Activated CD4-positive, alpha-beta memory T cell treated with anti-CD3 and anti-CD28 coated beads, Interleukin-2, amount 10 ng/mL, durations not matched to agents 7 days and 5 days (primary cell): ENCODE results near the gene PPP1R12B. TPM values are rescaled to one million over a fixed set of nuclear protein-coding genes. Genes with fewer than 3 reads are reported as not detected.
"Not testable (repeated sequence)": the region's sequence is repeated elsewhere in the genome, so short reads cannot be mapped to it uniquely, and the experiment has no call there.

Experiments used
- CTCF ChIA-PET: fragments of 350-600 bp; sonication (Branson Sonifier 250); formaldehyde crosslinking; loops from one replicate; lab custom pipeline; 2021; ENCODE audit warnings: antibody characterized with exemption, inconsistent platforms; lab: Charles Lee
- POLR2A ChIA-PET: fragments of 350-600 bp; sonication (Branson Sonifier 250); formaldehyde crosslinking; loops from one replicate; lab custom pipeline; 2021; ENCODE audit warnings: antibody characterized with exemption; lab: Charles Lee
- DNase-seq: peaks from one replicate; pipeline ENCODE4 v3.0.0-alpha.2; 2020
- H3K27ac Mint-ChIP-seq: one replicate; pipeline ENCODE4 v1.8.0; 2021; ENCODE audit warnings: mild to moderate bottlenecking, mixed read lengths
- H3K27me3 Mint-ChIP-seq: one replicate; pipeline ENCODE4 v1.8.0; 2021; ENCODE audit warnings: mixed read lengths
- H3K36me3 Mint-ChIP-seq: one replicate; pipeline ENCODE4 v1.8.0; 2021; ENCODE audit warnings: low read depth, mixed read lengths
- H3K4me1 Mint-ChIP-seq: one replicate; pipeline ENCODE4 v1.8.0; 2021; ENCODE audit warnings: mixed read lengths
- H3K4me3 Mint-ChIP-seq: one replicate; pipeline ENCODE4 v1.8.0; 2021; ENCODE audit warnings: mild to moderate bottlenecking, mixed read lengths
- H3K9me3 Mint-ChIP-seq: one replicate; pipeline ENCODE4 v1.8.0; 2021; ENCODE audit warnings: mixed read lengths
- total RNA-seq, 2 experiments: library from RNA; stranded (reverse); gene quantifications; one replicate each; pipeline ENCODE4 v1.2.3, GENCODE V29; 2021

The PPP1R12B gene
- total RNA-seq, 2 experiments from 2014 or later = 16.7 to 20.0 TPM

DNA sequence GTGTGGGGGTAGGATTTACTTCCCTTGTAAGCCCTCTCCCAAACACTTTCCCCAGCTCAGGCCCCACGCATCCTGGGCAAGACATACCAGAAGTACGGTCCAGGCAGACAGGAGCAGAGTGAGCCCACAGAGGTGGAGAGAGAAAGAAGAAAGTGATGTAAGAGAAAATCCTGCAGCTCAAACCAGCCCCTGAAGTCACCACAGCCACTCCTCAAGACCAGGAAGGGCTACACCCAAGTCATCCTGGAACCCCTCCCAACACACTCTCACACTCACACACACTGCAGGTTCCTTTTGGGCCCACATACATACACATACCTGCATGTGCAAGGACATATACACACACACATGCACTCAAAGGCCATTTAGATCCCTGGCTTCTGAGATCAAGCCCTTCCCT, 254.9 kb downstream of the PPP1R12B start:
- H3K4me3 Mint-ChIP-seq = no peak overlapping the region
- H3K9me3 Mint-ChIP-seq = no peaks in the 10 kb centered on the region
- ChIA-PET CTCF (interaction anchor here (1.2 kb wide), 1 partner anchor 116 kb away, joined by 4 read pairs; no protein-coding TSS in a partner anchor), POLR2A (no interaction called here)
- H3K4me1 Mint-ChIP-seq = peaks cover 5% of the 10 kb centered on the region
- H3K36me3 Mint-ChIP-seq = no peaks in the 10 kb centered on the region
- no peak for DNase-seq
- H3K27ac Mint-ChIP-seq = no peak overlapping the region
- no peaks in the 10 kb centered on the region for H3K27me3 Mint-ChIP-seq

GRCh38 chr1:202605515-202605914, 257.0 kb downstream of the PPP1R12B start:
- no peak overlapping the region for H3K4me3 Mint-ChIP-seq
- H3K9me3 Mint-ChIP-seq = no peaks in the 10 kb centered on the region
- peaks cover 5% of the 10 kb centered on the region for H3K4me1 Mint-ChIP-seq
- H3K27ac Mint-ChIP-seq = no peak overlapping the region
- CTCF ChIA-PET = no interaction called here
- no peaks in the 10 kb centered on the region for H3K27me3 Mint-ChIP-seq
- H3K36me3 Mint-ChIP-seq = no peaks in the 10 kb centered on the region
- POLR2A ChIA-PET = no interaction called here
- DNase-seq = no peak

- H3K27me3 Mint-ChIP-seq, POLR2A ChIA-PET, DNase-seq, H3K27ac Mint-ChIP-seq, CTCF ChIA-PET, H3K9me3 Mint-ChIP-seq, H3K4me3 Mint-ChIP-seq, H3K36me3 Mint-ChIP-seq: not testable (repeated sequence)
- peaks cover 27% of the 10 kb centered on the region for H3K4me1 Mint-ChIP-seq
Measured at GRCh38 chr1:202612036-202612435, 263.5 kb downstream of the PPP1R12B start.

DNA sequence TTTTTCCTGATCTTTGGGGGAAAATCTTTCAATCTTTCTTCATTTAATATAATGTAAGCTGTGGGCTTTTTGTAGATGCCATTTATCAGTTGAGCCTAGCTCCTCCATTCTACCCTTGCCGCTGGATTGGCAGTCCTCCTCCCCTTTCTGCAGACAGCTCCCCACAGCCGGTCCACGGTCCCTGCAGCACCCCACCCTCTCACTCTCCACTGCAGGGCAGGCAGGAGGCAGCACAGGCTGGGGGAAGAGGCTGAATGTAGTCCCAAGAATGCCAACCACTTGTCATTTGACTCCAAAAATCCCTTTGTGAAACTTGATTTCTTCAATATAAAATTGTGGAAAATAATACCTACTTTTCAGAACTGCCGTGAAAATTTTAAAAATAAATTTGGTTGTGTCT, 265.1 kb downstream of the PPP1R12B start:
- peaks cover 32% of the 10 kb centered on the region for H3K4me1 Mint-ChIP-seq
- peaks cover 6% of the 10 kb centered on the region for H3K27me3 Mint-ChIP-seq
- CTCF ChIA-PET = interaction anchor here (1.1 kb wide), 1 partner anchor 35 kb away, joined by 3 read pairs; no protein-coding TSS in a partner anchor
- no peak overlapping the region for H3K27ac Mint-ChIP-seq
- DNase-seq = no peak
- no peaks in the 10 kb centered on the region for H3K36me3 Mint-ChIP-seq
- H3K9me3 Mint-ChIP-seq = no peaks in the 10 kb centered on the region
- H3K4me3 Mint-ChIP-seq = no peak overlapping the region
- POLR2A ChIA-PET = no interaction called here

GRCh38 chr1:202614363-202615207, 266.1 kb downstream of the PPP1R12B start:
- H3K4me3 Mint-ChIP-seq, H3K9me3 Mint-ChIP-seq, POLR2A ChIA-PET, DNase-seq, H3K36me3 Mint-ChIP-seq, H3K27ac Mint-ChIP-seq: not testable (repeated sequence)
- Mint-ChIP-seq H3K4me1 (peaks cover 33% of the 10 kb centered on the region), H3K27me3 (peaks cover 11% of the 10 kb centered on the region)
- CTCF ChIA-PET = interaction anchor here (1.1 kb wide), 1 partner anchor 36 kb away, joined by 3 read pairs; no protein-coding TSS in a partner anchor

- Mint-ChIP-seq H3K27me3 (peaks cover 12% of the 10 kb centered on the region), H3K4me1 (peaks cover 33% of the 10 kb centered on the region)
- H3K27ac Mint-ChIP-seq, H3K4me3 Mint-ChIP-seq, H3K36me3 Mint-ChIP-seq, POLR2A ChIA-PET, DNase-seq, CTCF ChIA-PET, H3K9me3 Mint-ChIP-seq: not testable (repeated sequence)
Measured at GRCh38 chr1:202615208-202615500, 266.7 kb downstream of the PPP1R12B start.

DNA sequence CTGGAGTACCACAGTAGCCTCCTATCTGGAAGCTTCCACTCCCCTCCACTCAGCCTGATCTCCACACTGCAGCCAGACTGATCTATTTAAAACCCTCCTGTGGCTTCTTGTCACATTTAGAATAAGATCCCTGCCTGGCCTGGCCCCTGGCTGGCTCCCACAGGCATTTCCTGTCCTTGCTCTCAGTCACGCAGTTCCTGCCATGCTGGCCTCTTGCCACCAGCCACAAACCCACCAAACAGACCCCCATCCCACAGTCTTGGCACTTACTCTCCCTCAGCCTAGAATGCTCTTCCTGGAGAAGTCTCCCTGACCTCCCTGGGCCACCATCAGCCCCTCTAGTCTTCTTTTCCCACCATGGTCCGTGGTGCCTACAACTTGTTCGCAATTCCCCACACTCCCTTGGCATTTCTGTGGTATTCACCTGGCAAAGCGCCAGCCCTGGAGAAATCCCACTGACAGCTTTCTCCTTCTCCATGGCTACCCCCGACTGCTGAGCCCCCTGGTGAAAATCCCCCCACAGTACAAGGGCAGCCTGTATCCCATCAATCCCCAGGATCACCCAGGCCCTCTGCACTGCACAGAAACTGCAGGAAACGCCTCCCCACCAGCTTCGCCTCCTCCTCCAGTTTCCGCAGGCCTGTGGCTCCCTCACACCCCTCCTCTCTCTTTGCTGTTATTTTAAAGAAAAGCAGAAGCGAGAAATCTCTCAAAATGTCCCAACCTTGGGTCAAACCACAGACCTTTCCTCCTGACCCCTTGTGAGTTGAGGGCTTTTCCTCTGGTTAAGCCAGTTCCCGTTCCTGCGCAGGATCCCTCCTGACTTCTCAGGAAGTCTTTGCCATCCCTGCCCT, 267.2 kb downstream of the PPP1R12B start:
- CTCF ChIA-PET = no interaction called here
- no peak for DNase-seq

GRCh38 chr1:202616355-202616915, 267.9 kb downstream of the PPP1R12B start:
- ChIA-PET POLR2A (no interaction called here), CTCF (no interaction called here)
- Mint-ChIP-seq H3K27me3 (peaks cover 14% of the 10 kb centered on the region), H3K4me1 (peaks cover 33% of the 10 kb centered on the region), H3K36me3 (no peaks in the 10 kb centered on the region), H3K4me3 (no peak overlapping the region), H3K27ac (no peak overlapping the region), H3K9me3 (no peaks in the 10 kb centered on the region)
- DNase-seq = no peak

More for the DNA sequence above, 267.2 kb downstream of the PPP1R12B start:
- no peaks in the 10 kb centered on the region for H3K36me3 Mint-ChIP-seq
- H3K27me3 Mint-ChIP-seq = peaks cover 13% of the 10 kb centered on the region
- H3K9me3 Mint-ChIP-seq = no peaks in the 10 kb centered on the region
- H3K4me3 Mint-ChIP-seq = no peak overlapping the region
- H3K27ac Mint-ChIP-seq = no peak overlapping the region
- POLR2A ChIA-PET = no interaction called here
- H3K4me1 Mint-ChIP-seq = peaks cover 33% of the 10 kb centered on the region

DNA sequence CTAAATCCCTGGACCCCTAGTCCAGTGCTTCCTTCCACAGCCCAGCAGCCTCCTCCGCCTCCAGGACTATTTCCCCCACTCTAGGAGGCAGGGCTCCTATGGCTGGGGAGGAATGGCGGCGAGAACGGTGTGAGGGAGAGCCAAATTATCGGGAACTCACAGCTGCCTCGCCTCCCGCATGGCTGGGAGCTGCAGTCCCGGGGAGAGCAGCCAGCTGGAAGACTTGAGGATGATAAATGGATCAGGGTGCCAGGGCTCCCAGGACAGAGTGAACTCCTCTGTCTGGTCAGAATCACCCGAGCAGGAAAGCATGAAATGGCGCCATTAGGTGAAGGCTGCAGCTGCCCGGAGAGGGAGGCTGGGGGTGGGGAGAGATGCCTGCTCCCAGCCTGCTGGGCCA, 270.5 kb downstream of the PPP1R12B start:
- peaks cover 24% of the 10 kb centered on the region for H3K27me3 Mint-ChIP-seq
- H3K27ac Mint-ChIP-seq, DNase-seq, H3K36me3 Mint-ChIP-seq, H3K9me3 Mint-ChIP-seq, H3K4me3 Mint-ChIP-seq, POLR2A ChIA-PET: not testable (repeated sequence)
- CTCF ChIA-PET = interaction anchor here (1.0 kb wide), 1 partner anchor 100 kb away, joined by 3 read pairs; no protein-coding TSS in a partner anchor
- peaks cover 33% of the 10 kb centered on the region for H3K4me1 Mint-ChIP-seq

DNA sequence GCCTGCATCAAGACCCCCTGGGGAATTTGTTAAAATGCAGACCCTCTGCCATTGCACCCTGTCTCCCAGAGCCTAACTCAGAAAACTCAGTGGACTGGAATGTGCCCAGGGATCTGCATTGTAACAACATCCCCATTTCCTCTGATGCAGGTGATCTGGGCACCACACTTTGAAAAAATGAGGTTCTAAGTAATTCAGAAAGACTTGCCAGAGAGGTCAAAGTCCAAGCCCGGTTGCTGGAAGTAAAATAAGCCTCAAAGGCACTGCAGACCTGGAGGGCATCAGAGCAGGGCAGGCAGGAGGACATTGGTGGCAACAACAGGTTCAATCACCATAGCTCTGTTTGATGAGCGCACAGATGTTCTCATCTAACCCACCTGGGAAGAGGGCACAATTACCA, 271.0 kb downstream of the PPP1R12B start:
- ChIA-PET POLR2A (no interaction called here), CTCF (no interaction called here)
- no peak overlapping the region for H3K4me3 Mint-ChIP-seq
- no peaks in the 10 kb centered on the region for H3K36me3 Mint-ChIP-seq
- H3K27me3 Mint-ChIP-seq = peaks cover 24% of the 10 kb centered on the region
- peaks cover 31% of the 10 kb centered on the region for H3K4me1 Mint-ChIP-seq
- no peak overlapping the region for H3K27ac Mint-ChIP-seq
- DNase-seq = no peak
- H3K9me3 Mint-ChIP-seq = no peaks in the 10 kb centered on the region

DNA sequence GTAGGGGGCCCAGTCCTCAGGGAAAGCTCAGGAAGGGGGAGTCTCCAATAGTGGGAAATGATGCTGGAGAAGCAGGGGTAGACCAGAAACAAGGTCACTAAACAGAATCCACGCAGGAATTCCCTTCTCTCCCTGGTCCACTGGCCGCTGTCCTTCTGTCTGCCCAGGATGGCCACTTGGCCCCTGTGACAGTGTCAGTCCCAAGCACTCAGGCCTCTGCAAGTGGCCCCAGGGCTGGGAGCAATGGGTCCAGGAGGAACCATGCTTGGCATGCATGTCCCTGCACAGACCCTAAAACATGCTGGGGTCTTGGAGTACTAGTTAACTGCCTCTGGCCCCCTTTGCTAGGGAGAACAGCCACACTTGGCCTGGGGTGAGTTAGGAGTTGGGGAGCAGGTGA, 271.5 kb downstream of the PPP1R12B start:
- H3K9me3 Mint-ChIP-seq, CTCF ChIA-PET: not testable (repeated sequence)

GRCh38 chr1:202621446-202621845, 272.9 kb downstream of the PPP1R12B start:
- Mint-ChIP-seq H3K27ac (no peak overlapping the region), H3K27me3 (peaks cover 26% of the 10 kb centered on the region), H3K4me1 (peaks cover 12% of the 10 kb centered on the region), H3K36me3 (no peaks in the 10 kb centered on the region), H3K4me3 (no peak overlapping the region), H3K9me3 (no peaks in the 10 kb centered on the region)
- POLR2A ChIA-PET = no interaction called here
- CTCF ChIA-PET = interaction anchor here (1.0 to 1.8 kb wide), 2 partner anchors 51 to 278 kb away, joined by 3 to 4 read pairs; no protein-coding TSS in a partner anchor
- no peak for DNase-seq

More for the DNA sequence above, 271.5 kb downstream of the PPP1R12B start:
- H3K4me3 Mint-ChIP-seq, H3K36me3 Mint-ChIP-seq, DNase-seq, H3K27ac Mint-ChIP-seq, POLR2A ChIA-PET: not testable (repeated sequence)
- Mint-ChIP-seq H3K27me3 (peaks cover 24% of the 10 kb centered on the region), H3K4me1 (peaks cover 26% of the 10 kb centered on the region)

DNA sequence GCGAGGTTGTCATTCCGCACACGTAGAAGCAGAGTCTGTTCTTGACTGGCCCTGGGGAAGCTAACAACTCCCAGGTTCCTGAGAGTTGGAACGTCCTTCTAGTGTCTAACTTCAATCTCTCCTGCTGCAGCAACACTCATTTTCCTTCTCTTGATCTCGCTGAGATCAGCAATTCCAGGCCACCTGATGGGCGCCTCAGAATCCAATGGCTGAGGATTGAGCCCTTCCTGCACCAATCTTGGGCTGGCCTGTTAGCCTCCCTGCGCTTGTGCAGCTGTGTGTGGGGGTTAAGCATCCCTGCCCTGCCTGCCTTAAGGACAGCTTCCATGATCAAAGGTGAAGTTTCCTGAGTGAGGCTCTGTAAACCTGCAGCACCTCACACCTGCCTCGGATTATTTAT, 273.9 kb downstream of the PPP1R12B start:
- Mint-ChIP-seq H3K36me3 (no peaks in the 10 kb centered on the region), H3K4me1 (peaks cover 7% of the 10 kb centered on the region), H3K27ac (no peak overlapping the region), H3K4me3 (no peak overlapping the region), H3K27me3 (peaks cover 19% of the 10 kb centered on the region), H3K9me3 (no peaks in the 10 kb centered on the region)
- ChIA-PET POLR2A (no interaction called here), CTCF (interaction anchor here (1.0 to 1.8 kb wide), 2 partner anchors 52 to 279 kb away, joined by 3 to 4 read pairs; no protein-coding TSS in a partner anchor)
- DNase-seq = no peak
